K562 (cell line): Measurements from ENCODE around the gene DDHD1.

Experiments
- CTCF ChIP-seq, 3 experiments: IDR thresholded peaks in 2 of 3; conservative IDR thresholded peaks in 1 of 3; 2 replicates each; pipeline ENCODE4 v1.5.1; 2011 to 2012; ENCODE audit warnings: low read length in 3 of 3, mild to moderate bottlenecking in 3 of 3, control low read depth in 2 of 3, improper control_type of control experiment in 1 of 3, inconsistent platforms in 1 of 3, low read depth in 1 of 3, mixed read lengths in 1 of 3, moderate library complexity in 1 of 3; ENCODE audit not compliant: insufficient read depth in 2 of 3
- EZH2 ChIP-seq: IDR thresholded peaks from 2 replicates; pipeline ENCODE4 v1.6.1; 2012; ENCODE audit warnings: low read depth, mild to moderate bottlenecking, inconsistent platforms, low read length, borderline replicate concordance
- FOS ChIP-seq: IDR thresholded peaks from 3 replicates; pipeline ENCODE4 v1.6.1; 2011; ENCODE audit not compliant: insufficient read length; ENCODE audit errors: extremely low read depth
- IRF9 ChIP-seq: fragments of 450-650 bp; IDR thresholded peaks from 2 replicates; pipeline ENCODE4 v1.6.1; 2016; ENCODE audit warnings: missing biosample characterization, missing genetic modification characterization
- MYNN ChIP-seq, 2 experiments: sonication (generic); formaldehyde crosslinking in 1 of 2; IDR thresholded peaks; 2 replicates each; pipeline versions ENCODE4 v1.5.0 to v1.6.1; 2016 to 2020; ENCODE audit warnings: antibody characterized with exemption in 1 of 2, missing genetic modification reagents in 1 of 2
- POLR2A ChIP-seq: fragments of 450-650 bp; conservative IDR thresholded peaks from 2 replicates; pipeline ENCODE4 v1.6.1; 2016
- POLR2AphosphoS5 ChIP-seq: IDR thresholded peaks from 2 replicates; pipeline ENCODE4 v1.6.1; 2011; ENCODE audit warnings: mild to moderate bottlenecking, low read depth, low read length, moderate library complexity; ENCODE audit not compliant: control insufficient read depth, insufficient read depth

- no peak for TF ChIP-seq EZH2
- TF ChIP-seq POLR2A, result no peak
- TF ChIP-seq POLR2AphosphoS5, result no peak
- no peak for TF ChIP-seq MYNN (IDR thresholded peaks at IDR 0.05)
- no peak for TF ChIP-seq MYNN (CRISPR knock-in tag; IDR thresholded peaks at IDR 0.05)
- no peak for TF ChIP-seq CTCF (IDR thresholded peaks at IDR 0.05 in 2 of 3, conservative IDR thresholded peaks at IDR 0.05 in 1 of 3; ENCODE audit: insufficient read depth in 2 of 3, low read depth in 1 of 3, low read length in 3 of 3)
- TF ChIP-seq FOS, result no peak
- no peak for TF ChIP-seq IRF9 (tag)
These were observed 156.6 kb downstream of the DDHD1 start for GRCh38 chr14:52996493-52996892.
